GM21786 (cell line): ENCODE measurements around the gene KIAA0825.

Source experiments
- ATAC-seq: cut with Tn5 transposase; IDR thresholded peaks from one replicate; pipeline ENCODE4 v1.9.1; 2021; ENCODE audit not compliant: unreplicated experiment

KIAA0825 gene

GRCh38 chr5:94316916-94317838 is 301.2 kb downstream of the KIAA0825 start:
- no peak for ATAC-seq

GRCh38 chr5:94314460-94315131 is 303.8 kb downstream of the KIAA0825 start:
- no peak for ATAC-seq

GRCh38 chr5:94313696-94314095 is 304.7 kb downstream of the KIAA0825 start:
- no peak for ATAC-seq

GRCh38 chr5:94313188-94313587 is 305.2 kb downstream of the KIAA0825 start:
- ATAC-seq = no peak

GRCh38 chr5:94312298-94312697 is 306.1 kb downstream of the KIAA0825 start:
- no peak for ATAC-seq

- no peak for ATAC-seq
These were observed 307.6 kb downstream of the KIAA0825 start for GRCh38 chr5:94310833-94311232.

GRCh38 chr5:94309141-94309540 is 309.3 kb downstream of the KIAA0825 start:
- no peak for ATAC-seq

GRCh38 chr5:94308442-94308841 is 310.0 kb downstream of the KIAA0825 start:
- ATAC-seq = no peak

GRCh38 chr5:94304146-94304545 is 314.3 kb downstream of the KIAA0825 start:
- ATAC-seq = no peak

GRCh38 chr5:94288937-94289336 is 329.5 kb downstream of the KIAA0825 start:
- ATAC-seq = no peak

- ATAC-seq = no peak
These were observed 332.4 kb downstream of the KIAA0825 start for GRCh38 chr5:94285984-94286383.

- no peak for ATAC-seq
These were observed 335.3 kb downstream of the KIAA0825 start for GRCh38 chr5:94283093-94283492.

- ATAC-seq = no peak
These were observed 337.1 kb downstream of the KIAA0825 start for GRCh38 chr5:94281236-94281801.

- no peak for ATAC-seq
These were observed 341.7 kb downstream of the KIAA0825 start for GRCh38 chr5:94276751-94277150.

GRCh38 chr5:94276048-94276447 is 342.4 kb downstream of the KIAA0825 start:
- ATAC-seq = no peak

GRCh38 chr5:94274707-94275106 is 343.7 kb downstream of the KIAA0825 start:
- ATAC-seq = no peak

- ATAC-seq = no peak
These were observed 350.2 kb downstream of the KIAA0825 start for GRCh38 chr5:94268226-94268625.

GRCh38 chr5:94267350-94267899 is 351.0 kb downstream of the KIAA0825 start:
- ATAC-seq = no peak

- no peak for ATAC-seq
These were observed 352.2 kb downstream of the KIAA0825 start for GRCh38 chr5:94266170-94266569.

GRCh38 chr5:94263068-94263467 is 355.3 kb downstream of the KIAA0825 start:
- ATAC-seq = no peak

GRCh38 chr5:94260096-94260495 is 358.3 kb downstream of the KIAA0825 start:
- no peak for ATAC-seq

- ATAC-seq = no peak
These were observed 364.2 kb downstream of the KIAA0825 start for GRCh38 chr5:94254214-94254613.
